HepG2 (cell line): ENCODE measurements around the gene KCNN2. TPM values are rescaled to one million over a fixed set of nuclear protein-coding genes. Genes with fewer than 3 reads are reported as not detected.

Source experiments
- ATAC-seq: fragments of 200-7000 bp; cut with Tn5 transposase; 3 replicates; pipeline ENCODE4 v1.9.1; 2020; ENCODE audit warnings: mild to moderate bottlenecking, moderate library complexity
- BruUV-seq: library from RNA; stranded (reverse); fragments of 400-500 nt; replicated peaks from 2 replicates; lab custom pipeline; 2021; lab: Mats Ljungman, UMichigan
- CTCF ChIA-PET: fragments of 300-600 bp; formaldehyde crosslinking; extraction: SDS; loops from one replicate; lab custom pipeline; 2021; ENCODE audit warnings: low total read pairs, inconsistent platforms, low intra/inter-chr PET ratio; lab: Yijun Ruan, JAX
- POLR2A ChIA-PET: fragments of 350-600 bp; sonication (Branson Sonifier 250); formaldehyde crosslinking; loops from one replicate; lab custom pipeline; 2020; ENCODE audit warnings: antibody characterized with exemption, inconsistent platforms; lab: Yijun Ruan, JAX
- DNase-seq: peaks from one replicate; pipeline ENCODE4 v3.0.0-alpha.2; 2015; ENCODE audit warnings: low spot score
- FAIRE-seq: peaks from 3 replicates; lab custom pipeline; 2011; peaks lifted over from hg19 to GRCh38; lab: Jason Lieb, UNC
- H2AFZ ChIP-seq: one replicate; pipeline ENCODE4 v1.6.1; 2011; ENCODE audit warnings: low read length, inconsistent platforms
- H3K27ac ChIP-seq: fragments of 300-600 bp; 3 replicates; pipeline ENCODE4 v1.8.0; 2011; ENCODE audit warnings: mixed run types, mild to moderate bottlenecking, mixed read lengths, low read length, inconsistent platforms; ENCODE audit not compliant: insufficient read depth; ENCODE audit errors: extremely low read length
- H3K27me3 ChIP-seq, 2 experiments: fragments of 200-600 bp in 1 of 2; 2 replicates in 1 of 2; 3 replicates in 1 of 2; pipeline versions ENCODE4 v1.6.0 to v1.8.0; 2011; ENCODE audit warnings: low read length in 2 of 2, mild to moderate bottlenecking in 2 of 2, moderate library complexity in 2 of 2, inconsistent platforms in 1 of 2; ENCODE audit not compliant: insufficient read depth in 2 of 2, control insufficient read depth in 1 of 2
- H3K36me3 ChIP-seq, 2 experiments: fragments of 200-600 bp in 1 of 2; replicated peaks in 1 of 2; 2 replicates in 1 of 2; 3 replicates in 1 of 2; pipeline versions ENCODE4 v1.5.1 to v1.8.0; 2011; ENCODE audit warnings: low read length in 2 of 2, inconsistent platforms in 1 of 2; ENCODE audit not compliant: insufficient read depth in 2 of 2, control insufficient read depth in 1 of 2
- H3K4me1 ChIP-seq: 2 replicates; pipeline ENCODE4 v1.5.1; 2012; ENCODE audit warnings: low read length, inconsistent platforms; ENCODE audit not compliant: insufficient read depth
- H3K4me2 ChIP-seq: 2 replicates; pipeline ENCODE4 v1.6.0; 2011; ENCODE audit warnings: low read depth, low read length, inconsistent platforms
- H3K4me3 ChIP-seq, 3 experiments: fragments of 200-600 bp in 1 of 3; sonication (generic), shearing (Covaris generic) in 1 of 3; replicated peaks in 1 of 3; 2 replicates each; pipeline ENCODE4 v1.5.1; 2011 to 2016; ENCODE audit warnings: low read length in 3 of 3, inconsistent platforms in 2 of 3, low read depth in 2 of 3, mild to moderate bottlenecking in 2 of 3, control low read depth in 1 of 3, mixed read lengths in 1 of 3; ENCODE audit not compliant: insufficient read depth in 1 of 3
- H3K79me2 ChIP-seq: one replicate; pipeline ENCODE4 v1.6.1; 2011; ENCODE audit warnings: low read length, inconsistent platforms; ENCODE audit not compliant: insufficient read depth
- H3K9ac ChIP-seq: 2 replicates; pipeline ENCODE4 v1.6.0; 2011; ENCODE audit warnings: mild to moderate bottlenecking, low read depth, low read length, inconsistent platforms; ENCODE audit not compliant: insufficient read depth
- H3K9me3 ChIP-seq: 2 replicates; pipeline ENCODE4 v1.5.1; 2012; ENCODE audit warnings: mild to moderate bottlenecking, low read length
- H4K20me1 ChIP-seq: 2 replicates; pipeline ENCODE4 v1.6.0; 2011; ENCODE audit warnings: inconsistent platforms, mild to moderate bottlenecking, low read length, moderate library complexity; ENCODE audit not compliant: insufficient read depth
- AGO2 ChIP-seq: fragments of 200-400 bp; formaldehyde crosslinking; optimal IDR thresholded peaks from 2 replicates; pipeline ENCODE3; 2017; ENCODE audit warnings: mild to moderate bottlenecking, low read depth, low read length, moderate library complexity
- CREM ChIP-seq, 2 experiments: sonication (generic) in 1 of 2; formaldehyde crosslinking in 1 of 2; IDR thresholded peaks; 2 replicates each; pipeline versions ENCODE4 v1.4.0 to v1.6.1; 2016 to 2020; ENCODE audit warnings: antibody characterized with exemption in 1 of 2, mild to moderate bottlenecking in 1 of 2, missing genetic modification reagents in 1 of 2
- ELF3 ChIP-seq: IDR thresholded peaks from 2 replicates; pipeline ENCODE4 v1.6.1; 2016; ENCODE audit warnings: missing genetic modification reagents, missing compliant biosample characterization
- MTF2 ChIP-seq: sonication (generic); formaldehyde crosslinking; IDR thresholded peaks from 2 replicates; pipeline ENCODE4 v1.5.0; 2020; ENCODE audit warnings: missing genetic modification reagents, borderline replicate concordance
- NFKBIZ ChIP-seq: IDR thresholded peaks from 2 replicates; pipeline ENCODE4 v1.6.1; 2018; ENCODE audit warnings: missing genetic modification reagents, missing compliant biosample characterization
- TRIM24 ChIP-seq: sonication (generic); formaldehyde crosslinking; IDR thresholded peaks from 2 replicates; pipeline ENCODE4 v1.8.0; 2022; ENCODE audit warnings: mild to moderate bottlenecking, missing genetic modification reagents
- ZFP91 ChIP-seq: sonication (generic); formaldehyde crosslinking; IDR thresholded peaks from 2 replicates; pipeline ENCODE4 v1.9.0; 2022; ENCODE audit warnings: missing genetic modification reagents, mild to moderate bottlenecking, borderline replicate concordance
- ZNF577 ChIP-seq: sonication (generic); formaldehyde crosslinking; IDR thresholded peaks from 2 replicates; pipeline ENCODE4 v1.4.0; 2020; ENCODE audit warnings: mild to moderate bottlenecking, low read depth, missing genetic modification reagents, borderline replicate concordance
- ZSCAN12 ChIP-seq: sonication (generic); formaldehyde crosslinking; IDR thresholded peaks from 2 replicates; pipeline ENCODE4 v1.9.0; 2021; ENCODE audit warnings: mild to moderate bottlenecking, missing genetic modification reagents
- WGBS: methylation state at CpG from one replicate; pipeline ENCODE4 v1.1.6; 2017; ENCODE audit warnings: low lambda C conversion rate; 5-methylcytosine and 5-hydroxymethylcytosine counted together
- in situ Hi-C: cut with HindIII; loops from 2 replicates; pipeline ENCODE4 v1.10.0; 2017; ENCODE audit warnings: low pct_unique_long_range_greater_than_20kb; ENCODE audit not compliant: extremely low pct_ligation_motif_present
- intact Hi-C: fragments of 100-400 bp; cut with micrococcal nuclease; formaldehyde crosslinking; loops from one replicate; pipeline ENCODE4 v1.10.0; 2022; ENCODE audit not compliant: unreplicated experiment
- polyA plus RNA-seq, 8 experiments: library from polyadenylated mRNA; depleted of rRNA in 3 of 8; stranded (reverse) in 7 of 8; unstranded in 1 of 8; fragments of >200 nt; fragmentation: Illumina TruSeq in 4 of 8; extraction: Trizol in 4 of 8; gene quantifications; 2 replicates each; pipeline versions ENCODE4 v1.2.1 to v1.2.3, GENCODE V29; 2011 to 2016; ENCODE audit warnings: low read depth in 4 of 8, missing spikeins in 1 of 8, mixed read lengths in 1 of 8; ENCODE audit not compliant: insufficient read depth in 1 of 8
- total RNA-seq, 5 experiments: library from RNA; depleted of rRNA; stranded (reverse); fragments of >200 nt; fragmentation: Illumina TruSeq; extraction: Trizol; gene quantifications; 2 replicates each; pipeline ENCODE4 v1.2.3, GENCODE V29; 2016; ENCODE audit warnings: low read depth in 1 of 5
- TF ChIP-seq, protein P1 (sequence below): sonication (generic); formaldehyde crosslinking; IDR thresholded peaks from 2 replicates; pipeline ENCODE4 v1.4.0; 2020; ENCODE audit warnings: missing genetic modification reagents, mild to moderate bottlenecking, borderline replicate concordance
- TF ChIP-seq, protein P2 (sequence below): sonication (generic); formaldehyde crosslinking; IDR thresholded peaks from 2 replicates; pipeline ENCODE4 v1.4.0; 2020; ENCODE audit warnings: missing genetic modification reagents
- TF ChIP-seq, protein P3 (sequence below): sonication (generic); formaldehyde crosslinking; IDR thresholded peaks from 2 replicates; pipeline ENCODE4 v1.4.0; 2020; ENCODE audit warnings: missing genetic modification reagents

Gene KCNN2
- total and polyA plus RNA-seq, 2 of the 13 experiments (the other 11 are each of a cell fraction or from before 2014, with no cell fraction given): not detected

DNA sequence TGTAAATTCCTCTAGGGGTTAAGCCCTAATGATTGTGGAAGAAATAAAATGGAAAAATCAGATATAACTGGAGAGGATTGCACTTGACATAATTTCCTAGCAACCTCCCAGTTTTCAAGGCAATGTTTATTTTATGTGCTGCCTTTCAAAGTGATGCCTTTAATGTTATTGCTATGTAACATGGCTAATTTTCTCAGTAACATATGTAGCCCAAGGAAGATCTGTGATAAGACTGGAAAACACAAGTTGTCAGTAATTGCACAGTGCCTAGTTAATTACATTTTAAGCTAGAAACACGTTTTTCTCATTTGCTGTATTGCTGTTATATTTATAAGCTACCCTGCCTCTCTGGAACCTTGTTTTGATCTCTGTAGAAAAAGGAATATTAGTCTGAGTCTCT lies 49.2 kb upstream of the KCNN2 start:
- no peak overlapping the region for H3K4me2 ChIP-seq

More for the DNA sequence above, 49.2 kb upstream of the KCNN2 start:
- DNase-seq (no peak), ATAC-seq (no peak), FAIRE-seq (no peak)
- H3K27ac ChIP-seq: no peak overlapping the region
- 0% methylated on average over 1 of the region's 1 CpG for WGBS
- BruUV-seq: no TSS peak
- in situ Hi-C loops: no loop called here
- H3K36me3 ChIP-seq: no peaks in the 10 kb centered on the region
- ChIA-PET POLR2A (no interaction called here), CTCF (no interaction called here)
- no peaks in the 10 kb centered on the region; a peak in 1 of 5 replicates for H3K27me3 ChIP-seq
- no peaks in the 10 kb centered on the region for H3K9me3 ChIP-seq
- H3K79me2 ChIP-seq: no peaks in the 10 kb centered on the region
- TF ChIP-seq MTF2 (CRISPR knock-in tag) (no peak), NFKBIZ (no peak), TRIM24 (CRISPR knock-in tag) (no peak), ELF3 (CRISPR knock-in tag) (no peak), AGO2 (no peak), ZFP91 (CRISPR knock-in tag) (no peak), CREM (IDR thresholded peaks at IDR 0.05) (no peak), CREM (CRISPR knock-in tag; IDR thresholded peaks at IDR 0.05) (no peak), ZSCAN12 (CRISPR knock-in tag) (no peak), ZNF577 (CRISPR knock-in tag) (no peak)
- TF ChIP-seq, protein P1, sequence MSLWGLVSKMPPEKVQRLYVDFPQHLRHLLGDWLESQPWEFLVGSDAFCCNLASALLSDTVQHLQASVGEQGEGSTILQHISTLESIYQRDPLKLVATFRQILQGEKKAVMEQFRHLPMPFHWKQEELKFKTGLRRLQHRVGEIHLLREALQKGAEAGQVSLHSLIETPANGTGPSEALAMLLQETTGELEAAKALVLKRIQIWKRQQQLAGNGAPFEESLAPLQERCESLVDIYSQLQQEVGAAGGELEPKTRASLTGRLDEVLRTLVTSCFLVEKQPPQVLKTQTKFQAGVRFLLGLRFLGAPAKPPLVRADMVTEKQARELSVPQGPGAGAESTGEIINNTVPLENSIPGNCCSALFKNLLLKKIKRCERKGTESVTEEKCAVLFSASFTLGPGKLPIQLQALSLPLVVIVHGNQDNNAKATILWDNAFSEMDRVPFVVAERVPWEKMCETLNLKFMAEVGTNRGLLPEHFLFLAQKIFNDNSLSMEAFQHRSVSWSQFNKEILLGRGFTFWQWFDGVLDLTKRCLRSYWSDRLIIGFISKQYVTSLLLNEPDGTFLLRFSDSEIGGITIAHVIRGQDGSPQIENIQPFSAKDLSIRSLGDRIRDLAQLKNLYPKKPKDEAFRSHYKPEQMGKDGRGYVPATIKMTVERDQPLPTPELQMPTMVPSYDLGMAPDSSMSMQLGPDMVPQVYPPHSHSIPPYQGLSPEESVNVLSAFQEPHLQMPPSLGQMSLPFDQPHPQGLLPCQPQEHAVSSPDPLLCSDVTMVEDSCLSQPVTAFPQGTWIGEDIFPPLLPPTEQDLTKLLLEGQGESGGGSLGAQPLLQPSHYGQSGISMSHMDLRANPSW (CRISPR knock-in tag): no peak
- TF ChIP-seq, protein P2, sequence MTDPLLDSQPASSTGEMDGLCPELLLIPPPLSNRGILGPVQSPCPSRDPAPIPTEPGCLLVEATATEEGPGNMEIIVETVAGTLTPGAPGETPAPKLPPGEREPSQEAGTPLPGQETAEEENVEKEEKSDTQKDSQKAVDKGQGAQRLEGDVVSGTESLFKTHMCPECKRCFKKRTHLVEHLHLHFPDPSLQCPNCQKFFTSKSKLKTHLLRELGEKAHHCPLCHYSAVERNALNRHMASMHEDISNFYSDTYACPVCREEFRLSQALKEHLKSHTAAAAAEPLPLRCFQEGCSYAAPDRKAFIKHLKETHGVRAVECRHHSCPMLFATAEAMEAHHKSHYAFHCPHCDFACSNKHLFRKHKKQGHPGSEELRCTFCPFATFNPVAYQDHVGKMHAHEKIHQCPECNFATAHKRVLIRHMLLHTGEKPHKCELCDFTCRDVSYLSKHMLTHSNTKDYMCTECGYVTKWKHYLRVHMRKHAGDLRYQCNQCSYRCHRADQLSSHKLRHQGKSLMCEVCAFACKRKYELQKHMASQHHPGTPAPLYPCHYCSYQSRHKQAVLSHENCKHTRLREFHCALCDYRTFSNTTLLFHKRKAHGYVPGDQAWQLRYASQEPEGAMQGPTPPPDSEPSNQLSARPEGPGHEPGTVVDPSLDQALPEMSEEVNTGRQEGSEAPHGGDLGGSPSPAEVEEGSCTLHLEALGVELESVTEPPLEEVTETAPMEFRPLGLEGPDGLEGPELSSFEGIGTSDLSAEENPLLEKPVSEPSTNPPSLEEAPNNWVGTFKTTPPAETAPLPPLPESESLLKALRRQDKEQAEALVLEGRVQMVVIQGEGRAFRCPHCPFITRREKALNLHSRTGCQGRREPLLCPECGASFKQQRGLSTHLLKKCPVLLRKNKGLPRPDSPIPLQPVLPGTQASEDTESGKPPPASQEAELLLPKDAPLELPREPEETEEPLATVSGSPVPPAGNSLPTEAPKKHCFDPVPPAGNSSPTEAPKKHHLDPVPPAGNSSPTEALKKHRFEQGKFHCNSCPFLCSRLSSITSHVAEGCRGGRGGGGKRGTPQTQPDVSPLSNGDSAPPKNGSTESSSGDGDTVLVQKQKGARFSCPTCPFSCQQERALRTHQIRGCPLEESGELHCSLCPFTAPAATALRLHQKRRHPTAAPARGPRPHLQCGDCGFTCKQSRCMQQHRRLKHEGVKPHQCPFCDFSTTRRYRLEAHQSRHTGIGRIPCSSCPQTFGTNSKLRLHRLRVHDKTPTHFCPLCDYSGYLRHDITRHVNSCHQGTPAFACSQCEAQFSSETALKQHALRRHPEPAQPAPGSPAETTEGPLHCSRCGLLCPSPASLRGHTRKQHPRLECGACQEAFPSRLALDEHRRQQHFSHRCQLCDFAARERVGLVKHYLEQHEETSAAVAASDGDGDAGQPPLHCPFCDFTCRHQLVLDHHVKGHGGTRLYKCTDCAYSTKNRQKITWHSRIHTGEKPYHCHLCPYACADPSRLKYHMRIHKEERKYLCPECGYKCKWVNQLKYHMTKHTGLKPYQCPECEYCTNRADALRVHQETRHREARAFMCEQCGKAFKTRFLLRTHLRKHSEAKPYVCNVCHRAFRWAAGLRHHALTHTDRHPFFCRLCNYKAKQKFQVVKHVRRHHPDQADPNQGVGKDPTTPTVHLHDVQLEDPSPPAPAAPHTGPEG (CRISPR knock-in tag): no peak
- TF ChIP-seq, protein P3, sequence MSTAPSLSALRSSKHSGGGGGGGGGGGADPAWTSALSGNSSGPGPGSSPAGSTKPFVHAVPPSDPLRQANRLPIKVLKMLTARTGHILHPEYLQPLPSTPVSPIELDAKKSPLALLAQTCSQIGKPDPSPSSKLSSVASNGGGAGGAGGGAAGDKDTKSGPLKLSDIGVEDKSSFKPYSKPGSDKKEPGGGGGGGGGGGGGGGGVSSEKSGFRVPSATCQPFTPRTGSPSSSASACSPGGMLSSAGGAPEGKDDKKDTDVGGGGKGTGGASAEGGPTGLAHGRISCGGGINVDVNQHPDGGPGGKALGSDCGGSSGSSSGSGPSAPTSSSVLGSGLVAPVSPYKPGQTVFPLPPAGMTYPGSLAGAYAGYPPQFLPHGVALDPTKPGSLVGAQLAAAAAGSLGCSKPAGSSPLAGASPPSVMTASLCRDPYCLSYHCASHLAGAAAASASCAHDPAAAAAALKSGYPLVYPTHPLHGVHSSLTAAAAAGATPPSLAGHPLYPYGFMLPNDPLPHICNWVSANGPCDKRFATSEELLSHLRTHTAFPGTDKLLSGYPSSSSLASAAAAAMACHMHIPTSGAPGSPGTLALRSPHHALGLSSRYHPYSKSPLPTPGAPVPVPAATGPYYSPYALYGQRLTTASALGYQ (CRISPR knock-in tag): no peak
- H3K4me1 ChIP-seq: no peaks in the 10 kb centered on the region
- no peak overlapping the region for H2AFZ ChIP-seq
- intact Hi-C loops: no loop called here
- H3K9ac ChIP-seq: no peak overlapping the region
- no peaks in the 10 kb centered on the region for H4K20me1 ChIP-seq
- H3K4me3 ChIP-seq: no peak overlapping the region
